Kidney epithelial cell (primary cell): ENCODE data around the gene IL36RN. TPM values are rescaled to one million over a fixed set of nuclear protein-coding genes. Genes with fewer than 3 reads are reported as not detected.

Source experiments
- DNase-seq: peaks from one replicate; pipeline ENCODE4 v3.0.0-alpha.2; 2010; ENCODE audit warnings: low read depth
- H3K27me3 ChIP-seq: 2 replicates; pipeline ENCODE4 v1.6.0; 2011; ENCODE audit warnings: low read length; ENCODE audit not compliant: control insufficient read depth, insufficient read depth
- H3K36me3 ChIP-seq: 2 replicates; pipeline ENCODE4 v1.5.1; 2011; ENCODE audit warnings: low read length; ENCODE audit not compliant: control insufficient read depth, insufficient read depth
- H3K4me3 ChIP-seq: 2 replicates; pipeline ENCODE4 v1.5.1; 2011; ENCODE audit warnings: low read depth, mild to moderate bottlenecking, control low read depth, low read length
- CTCF ChIP-seq: IDR thresholded peaks from 2 replicates; pipeline ENCODE4 v1.5.1; 2011; ENCODE audit warnings: mild to moderate bottlenecking, moderate library complexity, low read length, control low read depth, inconsistent platforms; ENCODE audit not compliant: insufficient read depth, poor library complexity, severe bottlenecking
- total RNA-seq: library from RNA; depleted of rRNA; stranded (reverse); fragments of >200 nt; gene quantifications from 2 replicates; pipeline ENCODE4 v1.2.3, GENCODE V29; 2015

IL36RN gene
- total RNA-seq, 1 donor from 2014 or later, result 0.04 TPM

GRCh38 chr2:113013336-113013661, 45.7 kb upstream of the IL36RN start:
- no peak overlapping the region for H3K4me3 ChIP-seq
- H3K27me3 ChIP-seq, result peaks cover 2% of the 10 kb centered on the region
- no peak for TF ChIP-seq CTCF
- DNase-seq, result no peak
- H3K36me3 ChIP-seq, result no peaks in the 10 kb centered on the region

DNA sequence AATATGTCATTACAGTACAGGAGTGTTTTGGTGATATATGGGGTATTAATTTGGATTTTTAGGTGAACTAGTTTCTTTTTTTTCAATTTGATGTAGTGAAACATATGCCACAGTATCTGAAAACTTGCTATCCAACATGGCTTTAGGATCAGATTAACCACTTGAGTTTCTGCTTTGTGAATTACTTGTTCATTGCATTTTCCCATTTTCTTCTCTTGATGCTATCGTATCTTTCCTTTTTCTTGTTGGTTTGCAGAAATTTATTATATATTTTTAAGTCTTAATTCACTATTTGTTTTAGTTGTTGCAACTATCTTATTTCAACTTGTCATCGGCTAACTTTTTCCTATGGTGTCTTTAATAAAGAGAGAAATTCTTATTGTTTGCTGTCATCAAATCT, 44.9 kb upstream of the IL36RN start:
- no peak for TF ChIP-seq CTCF
- H3K4me3 ChIP-seq, result no peak overlapping the region
- H3K36me3 ChIP-seq, result no peaks in the 10 kb centered on the region
- H3K27me3 ChIP-seq, result peaks cover 4% of the 10 kb centered on the region
- DNase-seq, result no peak

DNA sequence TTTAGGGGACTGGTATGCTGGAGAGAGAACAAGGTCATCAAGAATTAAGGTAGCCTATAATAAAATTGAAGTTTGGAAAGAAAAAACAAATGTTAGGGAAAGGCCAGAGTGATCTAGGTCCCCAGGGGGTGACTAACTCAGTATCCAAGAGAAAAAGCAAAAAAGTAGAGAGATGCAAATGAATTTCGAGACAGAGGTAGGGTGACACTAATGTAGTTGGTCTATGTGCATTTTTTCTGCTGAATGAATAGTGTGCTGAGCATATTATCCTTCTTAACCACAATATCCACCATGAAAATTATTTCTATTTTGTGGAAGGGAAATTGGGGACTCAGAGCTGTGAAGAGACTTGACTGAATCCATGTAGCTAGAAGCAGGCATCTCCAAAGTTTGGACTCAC, 44.0 kb upstream of the IL36RN start:
- DNase-seq, result no peak
- Histone ChIP-seq H3K36me3 (no peaks in the 10 kb centered on the region), H3K27me3 (peaks cover 4% of the 10 kb centered on the region), H3K4me3 (no peak overlapping the region)
- no peak for TF ChIP-seq CTCF

DNA sequence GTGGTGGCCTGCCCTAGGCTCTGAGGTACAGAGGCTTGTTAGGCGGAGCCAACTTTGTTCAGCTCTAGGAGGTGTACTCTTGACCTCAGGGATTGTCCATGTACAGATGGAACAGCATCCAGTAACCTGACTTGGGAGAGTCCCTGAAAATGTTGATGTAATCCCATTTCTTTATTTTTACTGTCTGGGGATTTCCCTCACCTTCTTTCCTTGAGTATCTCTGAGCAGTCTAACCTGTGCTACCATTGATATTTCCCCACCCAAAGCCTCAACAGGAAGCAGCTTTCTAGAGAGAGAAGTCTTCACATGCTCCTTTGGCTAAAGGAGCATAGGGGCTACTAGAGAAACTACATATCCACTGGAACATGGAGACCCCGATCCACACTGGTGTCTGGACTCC, 43.3 kb upstream of the IL36RN start:
- no peak for DNase-seq
- H3K36me3 ChIP-seq, result no peaks in the 10 kb centered on the region

DNA sequence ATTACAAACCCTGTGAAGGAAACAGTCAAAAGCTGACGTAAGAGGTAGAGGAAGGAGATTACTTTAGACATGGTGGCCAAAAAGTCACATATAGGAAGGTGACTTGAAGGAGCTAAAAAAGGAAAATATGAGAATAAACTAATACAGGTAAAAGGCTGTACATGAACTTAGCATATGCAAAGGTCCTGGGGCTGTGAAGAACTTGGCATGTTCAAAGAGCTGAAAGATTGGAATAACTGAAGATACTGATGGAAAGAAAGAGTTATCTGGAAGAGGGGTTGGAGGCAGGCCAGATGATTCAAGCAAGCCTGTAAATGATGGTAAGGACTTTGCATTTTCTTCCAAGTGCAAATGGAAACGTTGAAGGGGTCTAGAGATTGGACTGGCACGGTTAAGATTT, 40.5 kb upstream of the IL36RN start:
- DNase-seq, result no peak

More for the DNA sequence above, 43.3 kb upstream of the IL36RN start:
- Histone ChIP-seq H3K27me3 (peaks cover 4% of the 10 kb centered on the region), H3K4me3 (no peak overlapping the region)
- no peak for TF ChIP-seq CTCF

More for the DNA sequence above, 40.5 kb upstream of the IL36RN start:
- no peak for TF ChIP-seq CTCF
- no peaks in the 10 kb centered on the region for H3K36me3 ChIP-seq
- H3K4me3 ChIP-seq, result no peak overlapping the region
- H3K27me3 ChIP-seq, result peaks cover 6% of the 10 kb centered on the region
